ENCODE data around the gene OR52N5.

- TF ChIP-seq CTCF (IDR thresholded peaks at IDR 0.05) (no peak), EZH2 (IDR thresholded peaks at IDR 0.05; ENCODE audit: borderline replicate concordance, insufficient read depth, low read depth, low read length, poor library complexity, severe bottlenecking) (no peak)
These were observed 56.8 kb downstream of the OR52N5 start for GRCh38 chr11:5726351-5726750.
